Neural progenitor cell (in vitro differentiated cells): ENCODE measurements around the gene USP48.

Source experiments
- EZH2 ChIP-seq: fragments of 200-600 bp; sonication (generic); IDR thresholded peaks from 2 replicates; pipeline ENCODE4 v1.6.1; 2017; ENCODE audit warnings: antibody characterized with exemption, mild to moderate bottlenecking, moderate library complexity
- EZH2phosphoT487 ChIP-seq: fragments of 200-600 bp; sonication (generic); IDR thresholded peaks from 2 replicates; pipeline ENCODE4 v1.6.1; 2017; ENCODE audit warnings: antibody characterized with exemption
- TF ChIP-seq, protein P1 (sequence below): fragments of 200-600 bp; sonication (generic); IDR thresholded peaks from 2 replicates; pipeline ENCODE4 v1.5.1; 2017; ENCODE audit warnings: antibody characterized with exemption, mild to moderate bottlenecking

- TF ChIP-seq, protein P1, sequence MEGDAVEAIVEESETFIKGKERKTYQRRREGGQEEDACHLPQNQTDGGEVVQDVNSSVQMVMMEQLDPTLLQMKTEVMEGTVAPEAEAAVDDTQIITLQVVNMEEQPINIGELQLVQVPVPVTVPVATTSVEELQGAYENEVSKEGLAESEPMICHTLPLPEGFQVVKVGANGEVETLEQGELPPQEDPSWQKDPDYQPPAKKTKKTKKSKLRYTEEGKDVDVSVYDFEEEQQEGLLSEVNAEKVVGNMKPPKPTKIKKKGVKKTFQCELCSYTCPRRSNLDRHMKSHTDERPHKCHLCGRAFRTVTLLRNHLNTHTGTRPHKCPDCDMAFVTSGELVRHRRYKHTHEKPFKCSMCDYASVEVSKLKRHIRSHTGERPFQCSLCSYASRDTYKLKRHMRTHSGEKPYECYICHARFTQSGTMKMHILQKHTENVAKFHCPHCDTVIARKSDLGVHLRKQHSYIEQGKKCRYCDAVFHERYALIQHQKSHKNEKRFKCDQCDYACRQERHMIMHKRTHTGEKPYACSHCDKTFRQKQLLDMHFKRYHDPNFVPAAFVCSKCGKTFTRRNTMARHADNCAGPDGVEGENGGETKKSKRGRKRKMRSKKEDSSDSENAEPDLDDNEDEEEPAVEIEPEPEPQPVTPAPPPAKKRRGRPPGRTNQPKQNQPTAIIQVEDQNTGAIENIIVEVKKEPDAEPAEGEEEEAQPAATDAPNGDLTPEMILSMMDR: no peak
- TF ChIP-seq EZH2: no peak
- no peak for TF ChIP-seq EZH2phosphoT487
These were observed 33.0 kb downstream of the USP48 start for GRCh38 chr1:21749859-21750468.
